HepG2 (cell line): ENCODE measurements around the gene ARMH2. TPM values are rescaled to one million over a fixed set of nuclear protein-coding genes. Genes with fewer than 3 reads are reported as not detected.

Experiments used
- AKAP8 ChIP-seq: sonication (generic); formaldehyde crosslinking; IDR thresholded peaks from 2 replicates; pipeline ENCODE4 v1.5.1; 2020; ENCODE audit warnings: mild to moderate bottlenecking, missing genetic modification reagents
- KAT8 ChIP-seq: IDR thresholded peaks from 2 replicates; pipeline ENCODE4 v1.6.1; 2016; ENCODE audit warnings: missing genetic modification reagents, missing compliant biosample characterization
- POLR2AphosphoS5 ChIP-seq: IDR thresholded peaks from 2 replicates; pipeline ENCODE4 v1.6.1; 2012; ENCODE audit warnings: low read depth, low read length
- SP2 ChIP-seq: sonication (generic); formaldehyde crosslinking; IDR thresholded peaks from 2 replicates; pipeline ENCODE4 v1.5.1; 2020; ENCODE audit warnings: mild to moderate bottlenecking, missing genetic modification reagents
- ZFAT ChIP-seq: sonication (generic); formaldehyde crosslinking; conservative IDR thresholded peaks from 2 replicates; pipeline ENCODE4 v1.8.1; 2023; ENCODE audit warnings: missing genetic modification reagents, inconsistent platforms
- ZNF335 ChIP-seq: sonication (generic); formaldehyde crosslinking; IDR thresholded peaks from 2 replicates; pipeline ENCODE4 v1.4.0; 2020; ENCODE audit warnings: missing genetic modification reagents
- ZNF343 ChIP-seq: sonication (generic); formaldehyde crosslinking; IDR thresholded peaks from 2 replicates; pipeline ENCODE4 v1.4.0; 2020; ENCODE audit warnings: mild to moderate bottlenecking, missing genetic modification reagents
- ZNF558 ChIP-seq: sonication (generic); formaldehyde crosslinking; IDR thresholded peaks from 2 replicates; pipeline ENCODE4 v1.9.0; 2022; ENCODE audit warnings: mild to moderate bottlenecking, missing genetic modification reagents, borderline replicate concordance
- ZNF878 ChIP-seq: sonication (generic); formaldehyde crosslinking; IDR thresholded peaks from 2 replicates; pipeline ENCODE4 v1.8.1; 2023; ENCODE audit warnings: mild to moderate bottlenecking, missing genetic modification reagents, moderate library complexity
- polyA plus RNA-seq, 8 experiments: library from polyadenylated mRNA; depleted of rRNA in 3 of 8; stranded (reverse) in 7 of 8; unstranded in 1 of 8; fragments of >200 nt; fragmentation: Illumina TruSeq in 4 of 8; extraction: Trizol in 4 of 8; gene quantifications; 2 replicates each; pipeline versions ENCODE4 v1.2.1 to v1.2.3, GENCODE V29; 2011 to 2016; ENCODE audit warnings: low read depth in 4 of 8, missing spikeins in 1 of 8, mixed read lengths in 1 of 8; ENCODE audit not compliant: insufficient read depth in 1 of 8
- total RNA-seq, 5 experiments: library from RNA; depleted of rRNA; stranded (reverse); fragments of >200 nt; fragmentation: Illumina TruSeq; extraction: Trizol; gene quantifications; 2 replicates each; pipeline ENCODE4 v1.2.3, GENCODE V29; 2016; ENCODE audit warnings: low read depth in 1 of 5
- TF ChIP-seq, protein P1 (sequence below): sonication (generic); formaldehyde crosslinking; IDR thresholded peaks from 2 replicates; pipeline ENCODE4 v1.4.0; 2020; ENCODE audit warnings: mild to moderate bottlenecking, missing genetic modification reagents, borderline replicate concordance
- TF ChIP-seq, protein P2 (sequence below): sonication (generic); formaldehyde crosslinking; IDR thresholded peaks from 2 replicates; pipeline ENCODE4 v1.8.0; 2022; ENCODE audit warnings: mild to moderate bottlenecking, missing genetic modification reagents, borderline replicate concordance
- TF ChIP-seq, protein P3 (sequence below): sonication (generic); formaldehyde crosslinking; IDR thresholded peaks from 2 replicates; pipeline ENCODE4 v1.5.0; 2020; ENCODE audit warnings: mild to moderate bottlenecking, low read depth, missing genetic modification reagents, borderline replicate concordance
- TF ChIP-seq, protein P4 (sequence below): sonication (generic); formaldehyde crosslinking; IDR thresholded peaks from 2 replicates; pipeline ENCODE4 v1.4.0; 2020; ENCODE audit warnings: missing genetic modification reagents
- TF ChIP-seq, protein P5 (sequence below): IDR thresholded peaks from 2 replicates; pipeline ENCODE4 v1.4.0; 2020; ENCODE audit warnings: mild to moderate bottlenecking, missing genetic modification reagents
- TF ChIP-seq, protein P6 (sequence below): sonication (generic); formaldehyde crosslinking; IDR thresholded peaks from 2 replicates; pipeline ENCODE4 v1.8.1; 2023; ENCODE audit warnings: mild to moderate bottlenecking, missing genetic modification reagents

ARMH2 gene
- total and polyA plus RNA-seq, 2 of the 13 experiments (the other 11 are each of a cell fraction or from before 2014, with no cell fraction given) = not detected

DNA sequence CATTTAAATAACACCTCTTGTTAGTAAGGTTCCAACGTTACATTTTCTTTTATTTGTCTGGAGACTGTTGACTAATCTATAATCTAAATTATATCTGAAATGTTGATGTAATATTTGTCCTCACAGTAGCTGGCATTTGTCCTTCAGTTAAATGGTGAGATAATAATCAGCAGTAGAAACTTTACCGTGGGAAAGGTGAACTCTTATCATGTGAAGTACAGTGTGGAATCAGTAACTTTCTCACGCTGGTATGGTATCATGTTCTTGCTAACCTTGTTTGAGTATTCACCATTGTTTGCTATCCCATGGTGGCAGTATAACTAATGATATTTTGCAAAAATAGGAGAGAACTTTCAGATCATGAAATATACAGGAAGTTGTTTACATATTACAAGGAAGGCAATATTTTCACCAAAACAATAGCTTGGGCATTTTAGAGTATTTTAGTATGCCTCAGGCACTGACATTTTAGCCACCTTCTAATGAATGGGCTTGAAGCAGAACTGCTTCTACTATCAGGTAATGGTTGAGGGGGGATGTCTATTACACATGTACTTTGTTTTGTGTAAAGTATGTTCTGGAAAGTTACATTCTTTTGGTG is 19.2 kb downstream of the ARMH2 start (continued):
- TF ChIP-seq, protein P1, sequence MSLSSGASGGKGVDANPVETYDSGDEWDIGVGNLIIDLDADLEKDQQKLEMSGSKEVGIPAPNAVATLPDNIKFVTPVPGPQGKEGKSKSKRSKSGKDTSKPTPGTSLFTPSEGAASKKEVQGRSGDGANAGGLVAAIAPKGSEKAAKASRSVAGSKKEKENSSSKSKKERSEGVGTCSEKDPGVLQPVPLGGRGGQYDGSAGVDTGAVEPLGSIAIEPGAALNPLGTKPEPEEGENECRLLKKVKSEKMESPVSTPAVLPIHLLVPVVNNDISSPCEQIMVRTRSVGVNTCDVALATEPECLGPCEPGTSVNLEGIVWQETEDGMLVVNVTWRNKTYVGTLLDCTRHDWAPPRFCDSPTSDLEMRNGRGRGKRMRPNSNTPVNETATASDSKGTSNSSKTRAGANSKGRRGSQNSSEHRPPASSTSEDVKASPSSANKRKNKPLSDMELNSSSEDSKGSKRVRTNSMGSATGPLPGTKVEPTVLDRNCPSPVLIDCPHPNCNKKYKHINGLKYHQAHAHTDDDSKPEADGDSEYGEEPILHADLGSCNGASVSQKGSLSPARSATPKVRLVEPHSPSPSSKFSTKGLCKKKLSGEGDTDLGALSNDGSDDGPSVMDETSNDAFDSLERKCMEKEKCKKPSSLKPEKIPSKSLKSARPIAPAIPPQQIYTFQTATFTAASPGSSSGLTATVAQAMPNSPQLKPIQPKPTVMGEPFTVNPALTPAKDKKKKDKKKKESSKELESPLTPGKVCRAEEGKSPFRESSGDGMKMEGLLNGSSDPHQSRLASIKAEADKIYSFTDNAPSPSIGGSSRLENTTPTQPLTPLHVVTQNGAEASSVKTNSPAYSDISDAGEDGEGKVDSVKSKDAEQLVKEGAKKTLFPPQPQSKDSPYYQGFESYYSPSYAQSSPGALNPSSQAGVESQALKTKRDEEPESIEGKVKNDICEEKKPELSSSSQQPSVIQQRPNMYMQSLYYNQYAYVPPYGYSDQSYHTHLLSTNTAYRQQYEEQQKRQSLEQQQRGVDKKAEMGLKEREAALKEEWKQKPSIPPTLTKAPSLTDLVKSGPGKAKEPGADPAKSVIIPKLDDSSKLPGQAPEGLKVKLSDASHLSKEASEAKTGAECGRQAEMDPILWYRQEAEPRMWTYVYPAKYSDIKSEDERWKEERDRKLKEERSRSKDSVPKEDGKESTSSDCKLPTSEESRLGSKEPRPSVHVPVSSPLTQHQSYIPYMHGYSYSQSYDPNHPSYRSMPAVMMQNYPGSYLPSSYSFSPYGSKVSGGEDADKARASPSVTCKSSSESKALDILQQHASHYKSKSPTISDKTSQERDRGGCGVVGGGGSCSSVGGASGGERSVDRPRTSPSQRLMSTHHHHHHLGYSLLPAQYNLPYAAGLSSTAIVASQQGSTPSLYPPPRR (CRISPR knock-in tag) = no peak
- TF ChIP-seq KAT8 (CRISPR knock-in tag) (peak; percentile 44; the same call in 1 of the 2 replicates), ZNF558 (CRISPR knock-in tag) (no peak), ZFAT (CRISPR knock-in tag) (no peak), POLR2AphosphoS5 (no peak), AKAP8 (CRISPR knock-in tag) (no peak), ZNF335 (CRISPR knock-in tag) (no peak), ZNF878 (no peak), ZNF343 (CRISPR knock-in tag) (no peak), SP2 (no peak)
- TF ChIP-seq, protein P2, sequence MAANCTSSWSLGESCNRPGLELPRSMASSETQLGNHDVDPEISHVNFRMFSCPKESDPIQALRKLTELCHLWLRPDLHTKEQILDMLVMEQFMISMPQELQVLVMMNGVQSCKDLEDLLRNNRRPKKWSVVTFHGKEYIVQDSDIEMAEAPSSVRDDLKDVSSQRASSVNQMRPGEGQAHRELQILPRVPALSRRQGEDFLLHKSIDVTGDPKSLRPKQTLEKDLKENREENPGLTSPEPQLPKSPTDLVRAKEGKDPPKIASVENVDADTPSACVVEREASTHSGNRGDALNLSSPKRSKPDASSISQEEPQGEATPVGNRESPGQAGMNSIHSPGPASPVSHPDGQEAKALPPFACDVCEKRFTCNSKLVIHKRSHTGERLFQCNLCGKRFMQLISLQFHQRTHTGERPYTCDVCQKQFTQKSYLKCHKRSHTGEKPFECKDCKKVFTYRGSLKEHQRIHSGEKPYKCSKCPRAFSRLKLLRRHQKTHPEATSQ (CRISPR knock-in tag) = no peak
- TF ChIP-seq, protein P3, sequence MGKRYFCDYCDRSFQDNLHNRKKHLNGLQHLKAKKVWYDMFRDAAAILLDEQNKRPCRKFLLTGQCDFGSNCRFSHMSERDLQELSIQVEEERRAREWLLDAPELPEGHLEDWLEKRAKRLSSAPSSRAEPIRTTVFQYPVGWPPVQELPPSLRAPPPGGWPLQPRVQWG = no peak
- TF ChIP-seq, protein P4, sequence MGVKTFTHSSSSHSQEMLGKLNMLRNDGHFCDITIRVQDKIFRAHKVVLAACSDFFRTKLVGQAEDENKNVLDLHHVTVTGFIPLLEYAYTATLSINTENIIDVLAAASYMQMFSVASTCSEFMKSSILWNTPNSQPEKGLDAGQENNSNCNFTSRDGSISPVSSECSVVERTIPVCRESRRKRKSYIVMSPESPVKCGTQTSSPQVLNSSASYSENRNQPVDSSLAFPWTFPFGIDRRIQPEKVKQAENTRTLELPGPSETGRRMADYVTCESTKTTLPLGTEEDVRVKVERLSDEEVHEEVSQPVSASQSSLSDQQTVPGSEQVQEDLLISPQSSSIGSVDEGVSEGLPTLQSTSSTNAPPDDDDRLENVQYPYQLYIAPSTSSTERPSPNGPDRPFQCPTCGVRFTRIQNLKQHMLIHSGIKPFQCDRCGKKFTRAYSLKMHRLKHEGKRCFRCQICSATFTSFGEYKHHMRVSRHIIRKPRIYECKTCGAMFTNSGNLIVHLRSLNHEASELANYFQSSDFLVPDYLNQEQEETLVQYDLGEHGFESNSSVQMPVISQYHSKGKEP = no peak
- TF ChIP-seq, protein P5, sequence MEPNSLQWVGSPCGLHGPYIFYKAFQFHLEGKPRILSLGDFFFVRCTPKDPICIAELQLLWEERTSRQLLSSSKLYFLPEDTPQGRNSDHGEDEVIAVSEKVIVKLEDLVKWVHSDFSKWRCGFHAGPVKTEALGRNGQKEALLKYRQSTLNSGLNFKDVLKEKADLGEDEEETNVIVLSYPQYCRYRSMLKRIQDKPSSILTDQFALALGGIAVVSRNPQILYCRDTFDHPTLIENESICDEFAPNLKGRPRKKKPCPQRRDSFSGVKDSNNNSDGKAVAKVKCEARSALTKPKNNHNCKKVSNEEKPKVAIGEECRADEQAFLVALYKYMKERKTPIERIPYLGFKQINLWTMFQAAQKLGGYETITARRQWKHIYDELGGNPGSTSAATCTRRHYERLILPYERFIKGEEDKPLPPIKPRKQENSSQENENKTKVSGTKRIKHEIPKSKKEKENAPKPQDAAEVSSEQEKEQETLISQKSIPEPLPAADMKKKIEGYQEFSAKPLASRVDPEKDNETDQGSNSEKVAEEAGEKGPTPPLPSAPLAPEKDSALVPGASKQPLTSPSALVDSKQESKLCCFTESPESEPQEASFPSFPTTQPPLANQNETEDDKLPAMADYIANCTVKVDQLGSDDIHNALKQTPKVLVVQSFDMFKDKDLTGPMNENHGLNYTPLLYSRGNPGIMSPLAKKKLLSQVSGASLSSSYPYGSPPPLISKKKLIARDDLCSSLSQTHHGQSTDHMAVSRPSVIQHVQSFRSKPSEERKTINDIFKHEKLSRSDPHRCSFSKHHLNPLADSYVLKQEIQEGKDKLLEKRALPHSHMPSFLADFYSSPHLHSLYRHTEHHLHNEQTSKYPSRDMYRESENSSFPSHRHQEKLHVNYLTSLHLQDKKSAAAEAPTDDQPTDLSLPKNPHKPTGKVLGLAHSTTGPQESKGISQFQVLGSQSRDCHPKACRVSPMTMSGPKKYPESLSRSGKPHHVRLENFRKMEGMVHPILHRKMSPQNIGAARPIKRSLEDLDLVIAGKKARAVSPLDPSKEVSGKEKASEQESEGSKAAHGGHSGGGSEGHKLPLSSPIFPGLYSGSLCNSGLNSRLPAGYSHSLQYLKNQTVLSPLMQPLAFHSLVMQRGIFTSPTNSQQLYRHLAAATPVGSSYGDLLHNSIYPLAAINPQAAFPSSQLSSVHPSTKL = peak; percentile 76
- TF ChIP-seq, protein P6, sequence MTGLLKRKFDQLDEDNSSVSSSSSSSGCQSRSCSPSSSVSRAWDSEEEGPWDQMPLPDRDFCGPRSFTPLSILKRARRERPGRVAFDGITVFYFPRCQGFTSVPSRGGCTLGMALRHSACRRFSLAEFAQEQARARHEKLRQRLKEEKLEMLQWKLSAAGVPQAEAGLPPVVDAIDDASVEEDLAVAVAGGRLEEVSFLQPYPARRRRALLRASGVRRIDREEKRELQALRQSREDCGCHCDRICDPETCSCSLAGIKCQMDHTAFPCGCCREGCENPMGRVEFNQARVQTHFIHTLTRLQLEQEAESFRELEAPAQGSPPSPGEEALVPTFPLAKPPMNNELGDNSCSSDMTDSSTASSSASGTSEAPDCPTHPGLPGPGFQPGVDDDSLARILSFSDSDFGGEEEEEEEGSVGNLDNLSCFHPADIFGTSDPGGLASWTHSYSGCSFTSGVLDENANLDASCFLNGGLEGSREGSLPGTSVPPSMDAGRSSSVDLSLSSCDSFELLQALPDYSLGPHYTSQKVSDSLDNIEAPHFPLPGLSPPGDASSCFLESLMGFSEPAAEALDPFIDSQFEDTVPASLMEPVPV (CRISPR knock-in tag) = no peak
